Measurements from ENCODE around the gene BCL6.

The BCL6 gene

DNA sequence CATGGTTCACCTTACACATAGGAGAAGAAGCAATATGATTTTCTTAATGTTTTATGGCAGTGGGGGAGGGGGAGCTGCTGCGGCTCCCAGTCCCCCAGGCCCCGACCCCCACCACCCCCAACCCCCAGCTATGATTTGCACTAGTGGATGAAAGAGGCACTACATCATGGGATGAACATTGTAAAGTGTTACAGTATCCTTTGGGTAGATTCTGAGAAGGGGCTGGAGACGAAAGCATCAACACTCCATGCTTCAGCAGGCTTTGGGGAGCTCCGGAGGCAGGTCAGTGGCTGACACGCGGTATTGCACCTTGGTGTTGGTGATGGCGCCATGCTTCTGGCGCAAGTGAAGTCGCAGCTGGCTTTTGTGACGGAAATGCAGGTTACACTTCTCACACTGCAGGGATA is 23.1 kb downstream of the BCL6 start:
- H3K4me3 ChIP-seq (ENCODE audit: low read length), result no peak overlapping the region
- no peak for DNase-seq (ENCODE audit: low read depth, low spot score)

DNA sequence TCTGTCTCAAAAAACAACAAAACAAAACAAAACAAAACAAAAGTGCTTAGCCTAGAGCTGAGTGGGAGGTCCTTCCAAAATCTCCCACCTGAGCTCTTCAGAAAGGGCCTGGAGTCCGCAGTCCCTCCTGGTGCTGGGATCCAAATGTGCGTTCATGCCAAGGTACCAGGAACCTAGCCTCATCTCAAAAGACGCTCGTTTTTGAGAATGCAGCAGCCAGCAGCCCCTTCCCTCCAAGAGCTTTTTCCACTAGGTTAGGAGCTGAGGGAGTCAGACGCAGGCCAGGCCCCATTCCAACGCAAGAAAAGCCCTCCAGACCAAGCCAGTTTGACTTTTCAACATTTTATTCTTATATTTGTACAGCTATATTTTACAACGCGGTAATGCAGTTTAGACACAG is 24.2 kb downstream of the BCL6 start:
- no peak overlapping the region for H3K4me3 ChIP-seq (ENCODE audit: low read length)
- DNase-seq (ENCODE audit: low read depth, low spot score), result no peak

DNA sequence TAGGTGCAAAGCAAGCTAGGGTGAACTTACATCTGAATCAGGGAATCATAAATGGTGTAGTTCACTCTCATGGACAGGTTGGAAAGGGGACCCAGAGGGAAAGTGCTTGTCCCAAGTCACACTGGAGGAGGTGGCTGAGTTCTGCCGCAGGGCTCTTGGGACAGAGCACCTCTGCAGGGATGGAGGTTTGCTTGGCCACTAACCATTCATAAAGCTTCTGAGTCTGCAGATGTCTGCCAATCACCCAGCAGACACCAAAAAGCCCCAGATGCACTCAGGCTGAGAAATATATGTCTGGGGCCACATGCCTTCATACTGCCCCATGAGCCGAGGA is 25.0 kb downstream of the BCL6 start:
- H3K4me3 ChIP-seq (ENCODE audit: low read length), result no peak overlapping the region
- DNase-seq (ENCODE audit: low read depth, low spot score), result no peak

- no peak for DNase-seq (ENCODE audit: low read depth, low spot score)
- H3K4me3 ChIP-seq (ENCODE audit: low read length), result no peak overlapping the region
Observed at GRCh38 chr3:187719628-187720336, 25.5 kb downstream of the BCL6 start.

GRCh38 chr3:187718802-187719201 is 26.5 kb downstream of the BCL6 start:
- H3K4me3 ChIP-seq (ENCODE audit: low read length), result no peak overlapping the region
- no peak for DNase-seq (ENCODE audit: low read depth, low spot score)

DNA sequence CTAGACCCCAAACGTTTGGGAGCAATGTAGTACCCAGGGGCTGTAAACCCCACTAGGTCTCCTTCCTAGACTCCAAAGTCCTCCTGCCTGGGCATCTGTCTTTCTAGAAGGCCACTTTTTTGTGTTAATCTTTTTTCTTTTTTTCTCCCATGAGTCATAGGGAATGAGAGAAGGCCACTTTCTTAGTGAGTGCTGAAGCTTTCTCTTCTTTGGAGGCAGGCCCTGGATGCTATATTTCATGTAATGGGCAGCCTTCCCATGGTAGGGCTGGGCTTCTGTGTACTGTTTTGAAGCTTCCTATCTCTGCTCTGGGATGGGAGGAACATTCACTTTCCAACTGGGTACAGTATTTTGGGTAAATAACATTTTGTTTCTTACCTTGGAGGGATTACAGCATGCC is 27.7 kb downstream of the BCL6 start:
- H3K4me3 ChIP-seq (ENCODE audit: low read length), result no peak overlapping the region
- DNase-seq (ENCODE audit: low read depth, low spot score), result no peak

DNA sequence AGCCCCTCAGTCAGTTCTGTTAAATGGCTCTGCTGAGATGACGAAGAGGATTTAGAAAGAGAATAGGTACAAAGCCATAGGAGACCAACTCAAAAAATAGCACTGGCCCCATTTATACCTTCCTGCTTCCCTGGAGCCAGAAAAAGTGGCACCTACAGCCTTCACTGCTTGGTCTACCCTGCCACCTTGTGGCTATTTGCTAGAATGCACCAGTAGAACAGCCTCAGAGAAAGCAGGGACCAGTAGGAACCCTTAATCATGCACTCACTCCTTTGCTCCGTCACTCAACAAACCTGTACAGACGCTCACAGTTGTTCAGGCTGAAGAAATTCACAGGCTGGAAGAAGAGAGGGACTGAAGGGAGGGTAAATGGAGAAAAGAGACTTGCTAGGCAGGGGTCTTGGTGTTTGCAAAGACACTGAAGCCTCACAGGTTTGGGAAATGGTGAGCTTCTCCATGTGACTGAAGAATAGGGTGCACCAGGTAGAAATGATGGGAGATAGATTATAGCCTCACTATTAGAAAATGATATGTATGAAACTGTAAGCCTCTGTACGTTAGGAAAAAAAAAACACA is 30.8 kb downstream of the BCL6 start:
- no peak overlapping the region for H3K4me3 ChIP-seq (ENCODE audit: low read length)
- DNase-seq (ENCODE audit: low read depth, low spot score), result peak; percentile 70

DNA sequence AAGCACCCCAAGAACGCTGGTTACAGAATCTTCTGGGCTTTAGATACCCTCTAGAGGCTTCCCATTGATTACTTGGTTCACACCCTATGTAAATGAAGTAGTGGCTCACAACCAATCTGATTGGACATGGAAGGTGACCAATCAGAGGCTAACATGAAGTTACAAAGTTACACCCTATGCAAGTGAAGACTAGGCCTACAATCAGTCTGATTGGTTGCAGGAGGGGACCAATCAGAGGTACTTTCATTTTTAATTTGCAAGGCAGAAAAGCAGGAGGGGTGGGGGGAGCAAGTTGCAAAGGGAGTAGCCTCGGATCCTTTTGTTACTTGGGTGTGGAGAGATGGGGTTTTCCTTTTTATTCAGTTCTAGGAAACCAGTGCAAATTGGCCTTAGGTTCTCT is 31.8 kb downstream of the BCL6 start:
- DNase-seq (ENCODE audit: low read depth, low spot score), result peak; percentile 70
- H3K4me3 ChIP-seq (ENCODE audit: low read length), result no peak overlapping the region

- H3K4me3 ChIP-seq (ENCODE audit: low read length), result no peak overlapping the region
- no peak for DNase-seq (ENCODE audit: low read depth, low spot score)
Observed at GRCh38 chr3:187709155-187709554, 36.1 kb downstream of the BCL6 start.

DNA sequence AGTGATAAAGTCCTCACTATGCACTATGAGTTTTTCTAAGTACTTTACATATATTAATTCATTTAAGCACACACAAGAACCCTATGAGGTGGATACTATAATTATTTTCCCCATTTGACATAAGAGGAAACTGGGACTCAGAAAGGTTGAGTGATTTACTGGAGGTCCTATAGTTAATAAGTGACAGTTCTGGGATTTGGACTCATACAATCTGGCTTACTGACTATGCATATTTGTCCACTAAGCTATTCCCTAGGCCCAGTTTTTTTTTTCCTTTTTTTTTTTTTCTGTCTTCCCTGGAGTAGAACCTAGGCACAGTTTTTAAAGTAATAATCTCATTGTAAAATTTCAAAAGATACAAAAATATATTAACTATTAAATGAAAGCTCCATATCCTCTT is 36.6 kb downstream of the BCL6 start:
- H3K4me3 ChIP-seq (ENCODE audit: low read length), result no peak overlapping the region
- no peak for DNase-seq (ENCODE audit: low read depth, low spot score)

- H3K4me3 ChIP-seq (ENCODE audit: low read length), result no peak overlapping the region
- no peak for DNase-seq (ENCODE audit: low read depth, low spot score)
Observed at GRCh38 chr3:187706971-187707370, 38.3 kb downstream of the BCL6 start.

GRCh38 chr3:187705164-187705563 is 40.1 kb downstream of the BCL6 start:
- no peak for DNase-seq (ENCODE audit: low read depth, low spot score)
- H3K4me3 ChIP-seq (ENCODE audit: low read length), result no peak overlapping the region

GRCh38 chr3:187702507-187703033 is 42.7 kb downstream of the BCL6 start, which contains the start of gene RTP2:
TSS of gene RTP2 (minus strand) at chr3:187702557. CDS start at chr3:187702128, 429 bp downstream.
- H3K4me3 ChIP-seq (ENCODE audit: low read length), result no peak within 1 kb of the TSS
- DNase-seq (ENCODE audit: low read depth, low spot score), result no peak

DNA sequence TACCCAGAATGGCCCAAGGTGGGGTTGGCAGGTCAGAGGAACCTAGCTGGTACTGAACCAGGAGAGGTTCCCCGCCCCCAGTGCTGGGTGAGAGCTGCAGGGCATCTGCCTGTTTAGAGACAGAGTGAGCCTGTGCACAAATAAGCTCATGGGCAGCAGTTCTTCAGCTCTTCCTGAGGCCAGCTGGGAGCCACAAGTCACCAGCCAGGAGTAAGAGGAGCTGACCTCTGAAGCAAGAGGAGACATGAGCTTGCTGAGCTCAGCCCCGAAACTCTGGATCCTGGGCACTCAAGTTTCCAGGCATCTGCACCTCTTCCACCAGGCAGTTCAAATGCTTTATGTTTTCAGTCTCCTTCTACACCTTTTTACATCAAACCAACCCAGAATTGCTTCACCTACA is 45.0 kb downstream of the BCL6 start:
- DNase-seq (ENCODE audit: low read depth, low spot score), result no peak
- no peak overlapping the region for H3K4me3 ChIP-seq (ENCODE audit: low read length)

GRCh38 chr3:187698499-187699399 is 46.5 kb downstream of the BCL6 start:
- H3K4me3 ChIP-seq (ENCODE audit: low read length), result no peak overlapping the region
- no peak for DNase-seq (ENCODE audit: low read depth, low spot score)

DNA sequence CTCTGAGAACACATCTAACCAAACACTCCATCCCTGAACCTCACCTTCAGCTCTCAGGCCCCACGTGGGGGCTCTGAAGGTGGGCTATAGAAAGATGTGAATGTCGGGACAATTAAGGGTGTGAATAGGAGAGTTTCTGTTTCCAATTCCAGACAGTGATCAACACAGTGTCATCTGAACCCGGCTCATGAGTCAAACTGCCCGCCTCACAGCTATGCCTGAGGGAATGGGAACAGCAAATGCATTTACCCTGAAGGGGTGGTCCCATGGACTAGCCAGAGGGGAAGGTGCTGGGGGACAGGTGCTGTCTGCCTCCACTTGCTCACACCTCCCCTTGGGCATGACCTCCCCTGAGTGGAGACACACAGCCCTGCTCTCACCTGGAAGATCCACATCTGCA is 49.2 kb downstream of the BCL6 start:
- H3K4me3 ChIP-seq (ENCODE audit: low read length), result no peak overlapping the region
- no peak for DNase-seq (ENCODE audit: low read depth, low spot score)

- no peak overlapping the region for H3K4me3 ChIP-seq (ENCODE audit: low read length)
- DNase-seq (ENCODE audit: low read depth, low spot score), result no peak
Observed at GRCh38 chr3:187695449-187695848, 49.8 kb downstream of the BCL6 start.

DNA sequence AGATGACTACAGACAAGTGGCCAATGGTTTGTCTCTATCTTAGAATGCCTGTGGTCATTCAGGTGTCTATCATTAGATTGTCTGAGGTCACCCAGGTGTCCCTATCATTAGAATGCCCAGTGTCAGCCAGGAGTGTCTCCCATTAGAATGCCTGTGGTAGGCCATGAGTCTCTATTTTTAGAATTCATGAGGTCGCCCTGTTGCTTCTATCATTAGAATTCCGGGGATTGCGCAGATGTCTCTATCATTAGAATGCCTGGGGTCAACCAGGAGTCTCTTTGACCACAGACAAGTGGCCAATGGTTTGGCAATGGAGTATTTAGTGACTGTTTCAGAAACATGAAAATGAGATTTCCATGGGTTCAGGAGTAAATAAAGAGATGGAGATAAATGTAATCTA is 50.5 kb downstream of the BCL6 start:
- DNase-seq (ENCODE audit: low read depth, low spot score), result no peak
- no peak overlapping the region for H3K4me3 ChIP-seq (ENCODE audit: low read length)

GRCh38 chr3:187693431-187693830 is 51.8 kb downstream of the BCL6 start:
- no peak for DNase-seq (ENCODE audit: low read depth, low spot score)
- H3K4me3 ChIP-seq (ENCODE audit: low read length), result no peak overlapping the region

GRCh38 chr3:187689984-187690383 is 55.3 kb downstream of the BCL6 start:
- H3K4me3 ChIP-seq (ENCODE audit: low read length), result no peak overlapping the region
- no peak for DNase-seq (ENCODE audit: low read depth, low spot score)

Measured in Jurkat, Clone E6-1 (cell line).